GM12801 (cell line): ENCODE results near the gene OSBPL6.

Experiments
- CTCF ChIP-seq: IDR thresholded peaks from one replicate; pipeline ENCODE4 v1.5.1; 2011; ENCODE audit warnings: control low read depth; ENCODE audit not compliant: insufficient read length; ENCODE audit errors: extremely low read depth

Gene OSBPL6

GRCh38 chr2:178193823-178194599, at the start of gene OSBPL6:
Gene OSBPL6 (plus strand): TSS chr2:178194512. CDS start chr2:178306185, 111,673 bp downstream.
- no peak for TF ChIP-seq CTCF

DNA sequence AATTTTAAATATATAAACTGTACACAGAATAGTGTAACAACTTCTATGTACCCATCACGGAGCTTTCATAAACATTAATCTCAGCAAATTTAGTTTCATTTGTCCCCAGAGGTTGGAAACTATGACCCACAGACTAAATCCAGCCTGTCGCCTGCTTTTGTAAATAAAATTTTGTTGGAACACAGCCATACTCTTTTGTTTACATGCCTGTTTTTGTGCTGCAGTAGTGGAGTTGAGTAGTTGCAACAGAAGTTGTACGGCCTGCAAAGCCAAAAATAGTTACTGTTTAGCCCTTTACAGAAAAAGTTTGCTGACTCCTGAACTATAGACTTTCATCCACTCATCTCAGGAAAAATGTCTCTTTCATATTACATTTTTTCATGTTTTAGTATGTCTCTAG, 42.3 kb upstream of the OSBPL6 start:
- no peak for TF ChIP-seq CTCF

- no peak for TF ChIP-seq CTCF
Measured at GRCh38 chr2:178152542-178152941, 41.8 kb upstream of the OSBPL6 start.

GRCh38 chr2:178152977-178153376, 41.3 kb upstream of the OSBPL6 start:
- TF ChIP-seq CTCF, result no peak

- TF ChIP-seq CTCF, result no peak
Measured at GRCh38 chr2:178155524-178155923, 38.8 kb upstream of the OSBPL6 start.

DNA sequence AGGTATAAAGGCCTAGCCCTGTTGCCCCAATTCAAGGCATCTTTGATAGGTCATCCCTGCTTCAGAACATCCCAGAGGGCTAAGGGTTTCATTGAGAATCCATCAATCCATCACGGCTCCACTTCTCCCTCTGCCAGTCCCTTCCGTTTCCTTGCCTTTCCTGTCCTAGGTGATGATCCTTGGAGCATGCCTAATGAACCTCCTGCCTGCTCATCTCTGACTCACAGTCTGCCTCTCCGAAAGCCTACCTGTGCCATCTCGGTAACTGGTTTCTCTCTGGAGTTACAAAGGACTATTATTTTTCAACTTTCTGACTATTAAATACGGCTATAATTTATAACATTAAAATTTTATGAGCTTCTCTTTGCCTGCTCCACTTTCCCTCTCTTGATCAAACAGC, 36.7 kb upstream of the OSBPL6 start:
- TF ChIP-seq CTCF, result no peak

GRCh38 chr2:178159966-178160365, 34.3 kb upstream of the OSBPL6 start:
- TF ChIP-seq CTCF, result no peak
